GDM1 (cell line): ENCODE results near the gene MYORG.
A peak's percentile ranks its signal among the peaks of the same experiment; 100 is the strongest.
"Not testable (repeated sequence)": the region's sequence is repeated elsewhere in the genome, so short reads cannot be mapped to it uniquely, and the experiment has no call there.

Source experiments
- DNase-seq: peaks from one replicate; lab custom pipeline; 2025; lab: John Stamatoyannopoulos, UW

Gene MYORG

DNA sequence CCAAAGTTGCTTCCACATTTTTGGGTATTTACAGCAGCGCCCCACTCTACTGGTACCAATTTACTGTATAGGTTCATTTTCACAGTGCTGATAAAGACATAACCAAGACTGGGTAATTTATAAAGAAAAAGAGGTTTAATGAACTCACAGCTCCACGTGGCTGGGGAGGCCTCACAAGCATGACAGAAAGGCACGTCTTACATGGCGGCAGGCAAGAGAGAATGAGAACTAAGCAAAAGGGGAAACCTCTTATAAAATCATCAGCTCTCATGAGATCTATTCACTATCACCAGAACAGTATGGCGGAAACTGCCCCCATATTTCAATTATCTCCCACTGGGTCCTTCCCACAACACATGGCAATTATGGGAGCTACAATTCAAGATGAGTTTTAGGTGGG is 7.9 kb downstream of the MYORG start:
- not testable (repeated sequence) for DNase-seq

- not testable (repeated sequence) for DNase-seq
Observed at GRCh38 chr9:34367751-34368410, 8.8 kb downstream of the MYORG start.

DNA sequence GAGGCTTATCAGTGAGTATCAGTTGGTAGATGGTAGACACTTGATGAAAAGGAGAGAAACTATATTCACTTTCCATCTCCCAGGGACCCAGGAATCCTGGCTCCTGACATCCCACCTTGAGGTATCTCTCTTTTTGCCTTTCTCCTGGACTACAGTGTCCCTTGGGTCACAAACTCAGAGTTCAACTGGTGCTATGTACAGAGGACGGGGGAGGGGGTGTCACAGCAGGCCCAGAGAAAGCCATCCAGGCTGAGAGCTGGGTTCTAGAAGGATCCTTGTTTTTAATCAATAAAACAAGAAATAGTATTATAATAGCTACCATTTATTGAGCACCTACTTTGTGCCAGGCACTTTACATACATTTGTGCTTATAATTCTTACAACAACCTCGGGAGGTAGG is 10.3 kb downstream of the MYORG start:
- DNase-seq, result no peak

DNA sequence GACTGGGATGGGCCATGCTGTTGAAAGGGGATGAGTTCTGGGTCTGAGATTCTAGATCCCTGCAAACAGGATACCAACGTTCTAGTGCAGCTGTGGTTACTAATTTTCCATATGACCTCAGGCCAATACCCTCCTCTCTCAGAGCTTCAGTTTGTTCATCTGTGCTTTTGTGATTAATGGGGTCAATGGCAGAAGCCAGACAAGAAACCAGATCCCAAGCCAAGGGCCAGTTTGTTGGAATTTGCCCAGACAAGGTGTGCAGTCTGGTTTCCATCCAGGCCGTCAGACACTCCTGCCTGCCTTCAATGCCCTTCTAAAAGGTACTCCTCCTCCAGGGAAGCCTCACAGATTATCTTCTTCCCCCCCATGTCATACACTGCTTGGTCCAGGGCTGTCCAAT is 11.4 kb downstream of the MYORG start:
- DNase-seq, result no peak

DNA sequence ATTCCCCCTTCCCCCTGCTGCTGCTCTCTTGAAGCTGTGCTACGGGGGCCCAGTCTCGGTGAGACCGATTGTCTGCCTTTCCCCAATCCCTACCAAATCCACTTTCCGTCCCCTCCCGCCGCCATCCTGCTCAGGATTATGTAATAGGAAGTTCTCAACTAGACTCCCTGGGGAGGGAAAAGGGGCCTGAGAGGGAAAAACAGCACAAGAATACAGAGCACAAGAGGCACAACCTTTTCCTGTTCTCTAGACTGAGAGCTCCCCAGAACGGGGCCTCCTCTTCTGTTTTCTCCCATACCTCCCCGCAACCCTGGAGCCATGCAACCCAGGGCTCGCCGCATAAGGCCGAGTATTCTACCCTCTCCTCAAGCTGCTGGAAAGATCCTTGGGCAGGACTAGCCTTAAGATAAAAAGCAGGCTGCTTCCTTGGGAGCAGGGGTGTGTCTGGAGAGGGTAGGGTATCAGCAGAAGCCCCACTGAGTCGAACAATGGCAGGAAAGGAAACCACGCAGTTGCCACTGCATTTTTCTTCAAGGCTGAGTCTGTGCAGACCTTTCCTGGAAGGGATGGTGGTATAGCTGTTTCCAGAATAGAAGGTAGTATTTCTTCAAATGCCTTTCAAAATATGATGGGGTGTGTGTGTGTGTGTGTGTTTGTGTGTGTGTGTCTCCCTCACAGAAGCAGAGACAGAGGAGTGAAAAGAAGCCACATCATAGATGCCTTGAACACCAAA is 12.9 kb downstream of the MYORG start:
- peak; percentile 11 for DNase-seq

GRCh38 chr9:34362614-34363214 is 14.0 kb downstream of the MYORG start:
- DNase-seq, result no peak

- DNase-seq, result not testable (repeated sequence)
Observed at GRCh38 chr9:34352957-34353356, 23.7 kb downstream of the MYORG start.

DNA sequence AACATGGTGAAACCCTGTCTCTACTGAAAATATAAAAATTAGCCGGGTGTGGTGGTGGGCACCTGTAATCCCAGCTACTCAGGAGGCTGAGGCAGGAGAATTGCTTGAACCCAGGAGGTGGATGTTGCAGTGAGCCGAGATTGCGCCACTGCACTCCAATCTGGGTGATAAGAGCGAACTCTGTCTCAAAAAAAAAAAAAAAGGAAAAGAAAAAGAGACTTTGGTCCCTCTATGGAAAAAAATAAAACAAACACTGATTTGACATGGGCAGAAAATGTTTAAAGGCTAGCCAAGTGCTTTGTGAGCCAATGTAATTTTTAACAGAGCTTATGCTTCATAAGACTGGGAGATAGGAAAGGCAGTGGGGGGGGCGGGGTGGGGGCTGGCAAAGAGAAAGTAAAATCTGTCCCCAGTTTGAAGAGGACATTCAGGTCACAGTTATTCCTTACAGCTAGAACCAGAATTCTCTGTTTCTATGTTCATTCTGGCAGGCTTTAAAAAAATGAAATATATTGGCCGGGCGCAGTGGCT is 24.5 kb downstream of the MYORG start:
- not testable (repeated sequence) for DNase-seq

DNA sequence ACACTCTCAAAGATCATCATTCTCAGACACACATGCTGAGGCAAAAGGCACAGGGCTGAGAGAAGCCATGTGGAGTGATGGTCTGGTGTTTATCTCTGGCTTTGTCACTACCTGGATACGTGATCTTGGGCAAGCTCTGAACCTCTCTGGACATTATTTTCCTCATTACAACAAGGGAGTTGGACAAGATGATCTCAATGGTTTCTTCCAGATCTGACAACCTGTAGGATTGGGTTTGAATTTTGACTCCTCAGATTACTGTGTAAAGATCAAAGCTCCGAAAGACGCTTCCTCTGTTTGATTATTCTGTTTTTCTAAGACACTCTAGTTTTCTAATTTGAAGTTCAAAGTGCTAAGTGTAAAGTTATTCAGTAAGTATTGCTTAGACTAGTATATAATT is 27.4 kb downstream of the MYORG start:
- no peak for DNase-seq

DNA sequence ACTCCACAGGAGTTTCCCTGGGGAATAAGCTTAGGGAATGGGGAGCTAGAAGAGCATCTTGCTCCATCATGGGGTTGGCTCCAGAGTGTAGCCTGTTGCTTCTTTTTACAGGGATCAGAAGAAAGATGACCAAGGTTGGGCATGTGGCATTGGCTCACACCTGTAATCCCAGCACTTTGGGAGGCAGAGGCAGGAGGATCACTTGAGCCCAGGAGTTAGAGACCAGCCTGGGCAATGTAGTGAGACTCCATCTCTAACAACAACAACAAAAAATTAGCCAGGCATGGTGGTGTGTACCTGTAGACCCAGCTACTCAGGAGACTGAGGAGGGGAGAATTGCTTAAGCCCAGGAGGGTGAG is 28.9 kb downstream of the MYORG start:
- no peak for DNase-seq

DNA sequence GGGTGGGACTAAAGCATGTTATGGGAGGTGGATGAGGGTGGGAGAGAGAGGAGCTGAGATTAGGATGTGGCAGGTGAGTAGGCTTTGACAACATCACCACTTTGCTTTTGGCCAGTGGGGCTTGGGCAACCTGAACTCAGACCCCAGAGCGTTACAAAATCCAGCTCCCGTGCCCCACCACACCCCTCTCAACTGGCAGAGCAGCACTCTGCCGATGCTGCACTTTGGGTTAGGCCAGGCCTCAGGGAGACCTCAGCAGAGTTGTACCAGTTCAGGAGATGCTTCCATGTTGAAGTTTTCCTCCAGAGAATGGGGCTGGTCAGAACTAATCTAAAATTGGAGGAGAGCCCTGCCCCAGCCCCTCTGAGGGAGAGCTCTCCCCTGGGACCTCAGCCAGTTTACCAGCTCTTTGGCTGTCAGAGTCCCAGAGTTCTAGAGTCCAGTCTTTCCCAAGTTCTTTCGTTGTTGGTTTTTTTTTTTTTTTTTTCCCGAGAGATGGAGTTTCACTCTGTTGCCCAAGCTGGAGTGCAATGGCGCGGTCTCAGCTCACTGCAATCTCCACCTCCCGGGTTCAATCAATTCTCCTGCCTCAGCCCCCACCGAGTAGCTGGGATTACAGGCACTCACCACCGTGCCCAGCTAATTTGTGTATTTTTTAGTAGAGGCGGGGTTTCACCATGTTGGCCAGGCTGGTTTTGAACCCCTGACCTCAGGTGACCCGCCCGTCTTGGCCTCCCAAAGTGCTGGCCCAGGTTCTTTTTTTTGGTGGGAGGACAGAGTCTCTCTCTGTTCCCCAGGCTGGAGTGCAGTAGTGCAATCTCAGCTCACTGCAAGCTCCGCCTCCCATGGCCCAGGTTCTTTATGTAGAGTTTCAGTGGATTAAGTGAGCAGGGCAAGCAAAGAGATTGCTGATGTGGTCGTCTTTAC is 29.6 kb downstream of the MYORG start:
- no peak for DNase-seq

GRCh38 chr9:34343605-34344004 is 33.1 kb downstream of the MYORG start:
- DNase-seq, result no peak

- no peak for DNase-seq
Observed at GRCh38 chr9:34343090-34343489, 33.6 kb downstream of the MYORG start.

- no peak for DNase-seq
Observed at GRCh38 chr9:34341659-34342295, 34.9 kb downstream of the MYORG start.

DNA sequence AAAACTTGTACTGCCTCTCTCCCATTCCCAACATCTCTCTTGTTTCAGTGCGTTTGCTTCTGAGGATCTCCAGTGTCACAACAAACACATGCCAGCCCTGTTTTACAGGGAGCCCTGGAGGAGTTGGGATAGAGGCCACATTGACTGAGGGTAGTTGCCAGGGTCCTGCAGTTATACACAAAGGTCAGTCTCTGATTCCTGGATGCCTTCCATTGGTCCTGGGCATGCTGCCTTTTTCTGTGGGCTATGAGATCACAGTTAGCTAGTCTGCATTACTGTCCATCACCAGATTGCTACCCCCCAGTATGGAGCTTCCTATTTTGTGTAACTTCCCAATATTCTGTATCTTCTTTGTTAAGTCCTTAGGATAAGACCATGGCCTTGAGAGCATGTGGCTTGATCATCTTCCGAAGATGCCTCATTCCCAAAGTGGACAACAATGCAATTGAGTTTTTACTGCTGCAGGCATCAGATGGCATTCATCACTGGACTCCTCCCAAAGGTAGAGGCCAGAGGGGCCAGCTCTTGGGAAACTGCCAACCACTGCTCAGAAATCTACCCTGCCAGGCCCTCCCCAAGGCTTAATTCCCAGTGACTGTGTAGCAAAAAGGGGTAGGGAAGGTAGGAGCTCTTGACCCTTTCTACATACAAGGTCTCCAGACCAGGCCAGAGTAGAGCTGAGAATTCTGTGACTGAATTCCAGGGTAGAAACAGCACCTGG is 37.9 kb downstream of the MYORG start:
- no peak for DNase-seq

DNA sequence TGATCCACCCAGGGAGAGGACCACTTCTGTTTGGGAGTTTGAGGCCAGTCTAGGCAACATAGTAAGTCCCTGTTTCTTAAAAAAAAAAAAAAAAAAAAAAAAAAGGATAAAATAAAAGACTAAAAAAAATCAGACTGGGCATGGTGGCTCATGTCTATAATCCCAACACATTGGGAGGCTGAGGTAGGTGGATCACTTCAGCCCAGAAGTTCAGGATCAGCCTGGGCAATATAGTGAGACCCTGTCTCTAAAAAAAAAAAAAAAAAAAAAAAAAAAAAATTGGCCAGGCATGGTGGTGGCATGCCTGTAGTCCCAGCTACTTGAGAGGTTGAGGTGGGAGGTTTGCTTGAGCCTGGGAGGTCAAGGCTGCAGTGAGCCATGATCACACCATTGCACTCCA is 38.6 kb downstream of the MYORG start:
- not testable (repeated sequence) for DNase-seq

- no peak for DNase-seq
Observed at GRCh38 chr9:34337403-34337802, 39.3 kb downstream of the MYORG start.

DNA sequence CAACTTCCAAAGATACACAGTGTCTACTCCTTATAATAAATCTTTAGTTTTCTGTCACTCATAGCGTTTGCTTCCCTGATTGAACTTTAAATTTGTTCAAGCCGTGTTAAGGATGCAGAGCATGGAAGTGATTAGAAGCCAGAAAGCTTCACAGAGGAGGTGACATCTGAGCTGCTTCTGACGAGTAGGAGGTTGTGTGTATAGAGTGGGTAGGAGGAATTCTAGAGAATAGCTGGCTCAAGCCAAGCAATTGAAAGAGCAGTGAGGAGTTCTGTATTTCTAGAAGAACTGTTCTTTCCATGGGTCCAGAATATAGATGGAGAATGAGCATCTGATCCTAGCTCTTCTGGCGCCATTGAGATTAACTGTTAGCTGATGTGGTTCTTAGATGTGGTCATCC is 41.3 kb downstream of the MYORG start:
- no peak for DNase-seq

- DNase-seq, result no peak
Observed at GRCh38 chr9:34334916-34335315, 41.8 kb downstream of the MYORG start.

DNA sequence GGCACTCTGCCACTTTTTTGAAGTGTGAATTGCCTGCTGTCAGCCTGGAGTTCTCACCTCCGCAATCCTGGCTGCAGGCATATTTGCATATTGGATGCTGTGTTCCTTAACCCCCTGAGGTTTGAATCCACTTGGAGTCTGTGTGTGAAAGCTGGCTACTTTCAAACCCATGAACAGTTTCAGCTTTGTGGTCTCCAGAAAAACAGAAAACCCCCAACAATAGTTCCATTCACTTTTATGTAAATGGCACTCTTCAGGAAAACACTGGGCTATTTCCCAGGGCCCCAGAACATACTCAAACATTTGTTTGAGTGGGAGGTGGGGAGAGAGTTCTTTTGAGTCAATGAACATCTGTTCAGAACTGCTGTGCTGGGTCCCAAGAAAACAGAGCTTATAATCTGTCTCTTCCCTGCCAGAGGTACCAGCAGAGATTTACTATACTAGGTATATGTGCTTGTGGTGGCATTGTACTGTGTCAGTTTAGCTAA is 42.3 kb downstream of the MYORG start:
- DNase-seq, result no peak

DNA sequence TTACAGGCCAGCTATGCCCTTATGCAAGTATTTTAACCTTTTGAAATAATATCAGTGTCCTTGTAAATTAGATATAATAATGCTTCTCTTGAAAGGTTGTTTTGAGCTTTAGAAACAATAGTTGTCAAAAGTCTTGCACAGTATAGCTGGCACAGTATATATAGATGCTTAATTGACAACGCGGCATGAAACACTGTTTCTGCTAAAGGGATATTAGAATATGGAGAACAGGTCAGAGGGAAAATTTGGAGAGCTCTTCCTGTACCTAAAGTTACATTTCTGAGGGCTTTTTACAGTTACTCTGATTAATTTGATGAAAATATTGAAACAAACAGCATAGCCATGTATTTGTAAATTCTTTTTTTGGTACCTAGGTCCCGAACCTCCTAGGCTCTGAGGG is 42.9 kb downstream of the MYORG start:
- DNase-seq, result no peak
